H1 (cell line): ENCODE data around the gene DNAAF3. TPM values are rescaled to one million over a fixed set of nuclear protein-coding genes. Genes with fewer than 3 reads are reported as not detected.

Experiments
- CBX8 ChIP-seq: fragments of 300-800, 300-1000 bp; sonication (generic); IDR thresholded peaks from 2 replicates; pipeline ENCODE4 v1.7.1; 2016; ENCODE audit warnings: low read depth, low read length, borderline replicate concordance
- CHD7 ChIP-seq: fragments of 300-600 bp; sonication (generic); IDR thresholded peaks from 2 replicates; pipeline ENCODE4 v1.7.1; 2012; ENCODE audit warnings: low read length, moderate library complexity, mild to moderate bottlenecking, inconsistent platforms; ENCODE audit not compliant: insufficient replicate concordance
- KDM5A ChIP-seq: fragments of 200-600 bp; IDR thresholded peaks from 2 replicates; pipeline ENCODE4 v1.7.1; 2012; ENCODE audit warnings: mild to moderate bottlenecking, low read length, inconsistent platforms, mixed read lengths
- ZNF274 ChIP-seq: IDR thresholded peaks from 2 replicates; pipeline ENCODE4 v1.7.0; 2012; ENCODE audit warnings: low read length, borderline replicate concordance; ENCODE audit errors: extremely low read depth
- polyA plus RNA-seq, 7 experiments: library from polyadenylated mRNA; depleted of rRNA in 3 of 7; stranded (reverse) in 5 of 7; unstranded in 2 of 7; fragments of >200 nt in 5 of 7; fragments of 200-250 nt in 2 of 7; gene quantifications; 1 replicate in 5 of 7; 2 replicates in 1 of 7; 4 replicates in 1 of 7; pipeline versions ENCODE4 v1.2.1 to v1.2.3, GENCODE V29; 2011 to 2013; ENCODE audit warnings: missing spikeins in 2 of 7, mixed read lengths in 2 of 7
- total RNA-seq: library from RNA; stranded (reverse); fragmentation: NEBNext Ultra II Directional; extraction: Animal tissue kit (Norgen Biotek cat#: 25700); gene quantifications from 2 replicates; pipeline ENCODE4 v1.2.1, GENCODE V29; 2021

Gene DNAAF3
- total and polyA plus RNA-seq, 2 of the 8 experiments (the other 6 are each of a cell fraction or from before 2014, with no cell fraction given) = 5.4 to 8.0 TPM

GRCh38 chr19:55134736-55135135 lies 31.7 kb downstream of the DNAAF3 start (continued):
- TF ChIP-seq CHD7 = no peak
- no peak for TF ChIP-seq CBX8
- TF ChIP-seq ZNF274 = no peak
- no peak for TF ChIP-seq KDM5A
